Measurements from ENCODE around the gene RNF11.

DNA sequence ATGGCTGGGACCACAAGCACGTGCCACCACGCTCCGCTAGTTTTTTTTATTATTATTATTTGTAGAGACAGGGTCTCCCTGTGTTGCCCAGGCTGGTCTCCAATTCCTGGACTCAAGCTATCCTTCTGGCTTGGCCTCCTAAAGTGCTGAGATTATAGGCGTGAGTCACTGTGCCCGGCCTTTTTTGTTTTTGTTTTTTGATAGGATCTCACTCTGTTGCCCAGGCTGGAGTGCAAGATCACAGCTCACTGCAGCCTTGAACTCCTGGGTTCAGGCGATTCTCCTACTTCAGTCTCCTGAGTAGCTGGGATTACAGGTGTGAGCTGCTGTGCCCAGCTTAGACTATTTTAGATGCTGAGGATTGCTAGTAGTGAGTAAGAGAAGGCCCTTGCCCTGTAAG is 11.8 kb upstream of the RNF11 start:
- TF ChIP-seq, protein P1, sequence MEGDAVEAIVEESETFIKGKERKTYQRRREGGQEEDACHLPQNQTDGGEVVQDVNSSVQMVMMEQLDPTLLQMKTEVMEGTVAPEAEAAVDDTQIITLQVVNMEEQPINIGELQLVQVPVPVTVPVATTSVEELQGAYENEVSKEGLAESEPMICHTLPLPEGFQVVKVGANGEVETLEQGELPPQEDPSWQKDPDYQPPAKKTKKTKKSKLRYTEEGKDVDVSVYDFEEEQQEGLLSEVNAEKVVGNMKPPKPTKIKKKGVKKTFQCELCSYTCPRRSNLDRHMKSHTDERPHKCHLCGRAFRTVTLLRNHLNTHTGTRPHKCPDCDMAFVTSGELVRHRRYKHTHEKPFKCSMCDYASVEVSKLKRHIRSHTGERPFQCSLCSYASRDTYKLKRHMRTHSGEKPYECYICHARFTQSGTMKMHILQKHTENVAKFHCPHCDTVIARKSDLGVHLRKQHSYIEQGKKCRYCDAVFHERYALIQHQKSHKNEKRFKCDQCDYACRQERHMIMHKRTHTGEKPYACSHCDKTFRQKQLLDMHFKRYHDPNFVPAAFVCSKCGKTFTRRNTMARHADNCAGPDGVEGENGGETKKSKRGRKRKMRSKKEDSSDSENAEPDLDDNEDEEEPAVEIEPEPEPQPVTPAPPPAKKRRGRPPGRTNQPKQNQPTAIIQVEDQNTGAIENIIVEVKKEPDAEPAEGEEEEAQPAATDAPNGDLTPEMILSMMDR (optimal IDR thresholded peaks at IDR 0.05 in 1 of 3, IDR thresholded peaks at IDR 0.05 in 1 of 3, conservative IDR thresholded peaks at IDR 0.05 in 1 of 3; ENCODE audit: extremely low read depth in 1 of 3, insufficient read depth in 2 of 3, low read length in 3 of 3), result no peak
- no peak for TF ChIP-seq EZH2 (IDR thresholded peaks at IDR 0.05; ENCODE audit: low read length)
